Lower leg skin (tissue), 3 donors: Measurements from ENCODE around the gene TADA2B.

Experiments used
- CTCF ChIP-seq, 3 donors: fragments of 450-650 bp; IDR thresholded peaks; one replicate each; pipeline ENCODE4 v1.5.1; 2016; ENCODE audit warnings: antibody characterized with exemption in 3 of 3, mild to moderate bottlenecking in 3 of 3, moderate library complexity in 2 of 3
- POLR2A ChIP-seq, 2 donors: fragments of 450-650 bp; IDR thresholded peaks; one replicate each; pipeline ENCODE4 v1.6.1; 2016 to 2017; ENCODE audit warnings: antibody characterized with exemption in 2 of 2, mild to moderate bottlenecking in 1 of 2, moderate library complexity in 1 of 2

GRCh38 chr4:7076696-7077082 lies 33.5 kb downstream of the TADA2B start:
- TF ChIP-seq CTCF (IDR thresholded peaks at IDR 0.05) = no peak
- no peak for TF ChIP-seq POLR2A (IDR thresholded peaks at IDR 0.05)
